ENCODE measurements around the gene FBXW2.
"Not testable (repeated sequence)": the region's sequence is repeated elsewhere in the genome, so short reads cannot be mapped to it uniquely, and the experiment has no call there.

The FBXW2 gene

DNA sequence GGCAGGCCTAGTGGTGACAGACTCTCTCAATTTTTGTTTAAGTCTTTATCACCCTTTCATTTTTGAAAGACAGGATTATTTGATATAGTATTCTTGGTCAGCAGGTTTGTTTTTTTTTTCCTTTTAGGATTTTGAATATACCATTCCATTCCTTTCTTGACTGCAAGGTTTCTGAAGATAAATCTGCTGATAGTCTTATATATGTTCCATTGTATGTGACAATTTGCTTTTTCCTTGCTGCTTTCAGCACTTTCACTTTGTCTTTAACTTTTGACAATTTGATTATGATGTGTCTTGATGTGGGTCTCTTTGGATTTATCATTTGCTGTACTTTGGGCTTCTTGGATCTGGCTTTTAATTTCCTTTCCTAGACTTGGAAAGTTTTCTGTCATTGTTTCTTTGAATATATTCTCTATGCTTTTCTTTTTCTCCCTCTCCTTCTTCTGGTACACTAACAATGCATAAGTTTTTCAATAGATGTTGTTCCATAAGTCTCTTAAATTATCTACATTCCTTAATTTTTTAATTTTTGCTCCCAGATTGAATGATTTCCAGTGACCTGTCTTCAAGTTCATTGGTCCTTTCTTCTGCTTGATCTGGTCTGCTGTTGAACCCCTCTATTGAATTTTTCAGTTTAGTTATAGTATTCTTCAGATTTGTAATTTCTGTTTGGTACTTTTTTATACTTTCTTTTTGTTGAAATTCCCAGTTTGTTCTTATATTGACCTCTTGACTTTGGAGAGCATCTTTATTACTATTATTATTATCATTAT is 14.6 kb upstream of the FBXW2 start:
- no peak overlapping the region for H3K4me3 ChIP-seq (ENCODE audit: control insufficient read depth, low read depth, low read length)
- no peak for DNase-seq (ENCODE audit: low read depth)
- TF ChIP-seq CTCF (IDR thresholded peaks at IDR 0.05; ENCODE audit: control insufficient read depth, insufficient read depth, low read depth, low read length, missing control alignments): no peak

DNA sequence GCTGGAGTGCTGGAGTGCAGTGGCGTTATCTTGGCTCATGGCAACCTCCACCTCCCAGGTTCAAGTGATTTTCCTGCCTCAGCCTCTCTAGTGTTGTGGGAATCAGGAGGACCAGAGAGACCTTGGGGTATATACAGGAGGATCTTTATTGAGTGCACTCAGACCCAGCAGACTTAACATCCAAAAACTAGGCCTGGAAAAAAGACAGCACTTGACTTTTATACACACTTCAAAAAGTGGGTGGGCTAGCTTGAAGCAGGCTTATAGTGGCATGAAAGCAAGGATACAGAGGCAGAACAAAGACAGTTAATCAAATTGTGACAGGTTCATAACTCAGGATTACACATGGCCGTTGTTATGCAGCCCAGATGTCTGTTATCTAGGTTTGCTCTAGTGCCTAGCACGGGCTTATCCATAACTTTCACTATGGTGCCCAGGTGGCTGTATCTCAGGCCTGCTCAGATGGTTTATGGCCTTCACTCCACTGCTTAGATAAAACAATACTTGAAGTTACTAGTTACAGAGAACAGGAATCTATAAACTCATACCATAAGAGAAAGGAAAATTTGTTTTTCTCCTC is 11.7 kb upstream of the FBXW2 start:
- H3K4me3 ChIP-seq (ENCODE audit: control insufficient read depth, low read depth, low read length); DNase-seq (ENCODE audit: low read depth): not testable (repeated sequence)

GRCh38 chr9:120801441-120801840 is 8.2 kb upstream of the FBXW2 start:
- DNase-seq (ENCODE audit: low read depth): no peak
- no peak overlapping the region for H3K4me3 ChIP-seq (ENCODE audit: control insufficient read depth, low read depth, low read length)
- no peak for TF ChIP-seq CTCF (IDR thresholded peaks at IDR 0.05; ENCODE audit: control insufficient read depth, insufficient read depth, low read depth, low read length, missing control alignments)

DNA sequence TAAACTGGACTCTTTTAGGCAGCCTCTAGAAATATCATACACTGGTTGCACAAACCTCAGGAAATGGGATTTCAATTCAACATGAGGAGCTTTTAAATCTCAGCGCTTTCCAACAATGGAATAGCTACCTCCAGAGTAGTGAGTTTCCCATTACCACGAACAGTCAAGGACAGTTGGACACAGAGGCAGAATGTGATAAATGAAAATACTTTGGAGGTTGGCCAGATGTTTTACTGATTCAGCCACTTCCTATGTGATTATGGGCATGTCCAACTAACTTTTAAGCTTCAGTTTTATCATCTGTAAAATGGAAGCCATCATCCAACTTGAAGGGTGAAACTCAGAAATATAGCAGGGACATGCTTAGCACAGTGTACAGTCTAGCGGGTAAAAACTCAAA is 2.1 kb downstream of the FBXW2 start:
- DNase-seq (ENCODE audit: low read depth): no peak
- no peak for TF ChIP-seq CTCF (IDR thresholded peaks at IDR 0.05; ENCODE audit: control insufficient read depth, insufficient read depth, low read depth, low read length, missing control alignments)
- H3K4me3 ChIP-seq (ENCODE audit: control insufficient read depth, low read depth, low read length): no peak overlapping the region

DNA sequence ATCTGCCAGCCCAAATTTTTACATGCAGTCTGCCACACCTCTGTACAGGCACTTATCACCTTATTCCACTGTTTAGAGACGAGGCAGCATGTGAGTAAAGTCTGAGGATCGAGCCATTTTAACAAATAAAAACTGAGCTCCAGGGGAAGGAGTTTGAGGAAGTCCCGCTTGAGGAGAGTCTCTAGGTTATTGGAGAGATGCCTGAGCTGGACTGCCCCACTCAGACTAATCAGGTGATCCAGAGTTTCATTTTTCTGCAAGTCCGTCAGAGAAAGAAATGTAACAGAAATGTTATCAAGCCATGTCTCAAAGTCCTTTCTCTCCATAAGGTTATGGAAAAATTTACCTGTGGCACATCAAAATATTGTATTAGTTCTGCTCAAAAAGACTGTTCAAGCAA is 5.3 kb downstream of the FBXW2 start:
- DNase-seq (ENCODE audit: low read depth): no peak
- TF ChIP-seq CTCF (IDR thresholded peaks at IDR 0.05; ENCODE audit: control insufficient read depth, insufficient read depth, low read depth, low read length, missing control alignments): no peak
- H3K4me3 ChIP-seq (ENCODE audit: control insufficient read depth, low read depth, low read length): no peak overlapping the region

- no peak overlapping the region for H3K4me3 ChIP-seq (ENCODE audit: control insufficient read depth, low read depth, low read length)
- peak; percentile 85 for DNase-seq (ENCODE audit: low read depth)
Measured at GRCh38 chr9:120783602-120784047, 9.6 kb downstream of the FBXW2 start.

More at GRCh38 chr9:120783602-120784047, 9.6 kb downstream of the FBXW2 start:
- TF ChIP-seq CTCF (IDR thresholded peaks at IDR 0.05; ENCODE audit: control insufficient read depth, insufficient read depth, low read depth, low read length, missing control alignments): no peak

Measured in AG09309 (cell line).